Prostate gland (tissue), 2 donors: ENCODE measurements around the gene RAB13. TPM values are rescaled to one million over a fixed set of nuclear protein-coding genes. Genes with fewer than 3 reads are reported as not detected.

Experiments
- DNase-seq: peaks from one replicate; pipeline ENCODE4 v3.0.0-alpha.2; 2019; ENCODE audit warnings: low spot score
- H3K27ac ChIP-seq, 2 donors: fragments of 200-600 bp; sonication (generic); 2 replicates each; pipeline ENCODE4 v1.5.1; 2017 to 2019
- H3K27me3 ChIP-seq: fragments of 200-600 bp; sonication (generic); replicated peaks from 2 replicates; pipeline ENCODE4 v1.5.1; 2019; ENCODE audit not compliant: insufficient read depth
- H3K36me3 ChIP-seq, 2 donors: fragments of 200-600 bp; sonication (generic); 1 replicate in 1 of 2; 2 replicates in 1 of 2; pipeline versions ENCODE4 v1.5.1 to v1.8.1; 2017 to 2019
- H3K4me1 ChIP-seq: fragments of 200-600 bp; sonication (generic); replicated peaks from 2 replicates; pipeline ENCODE4 v1.5.1; 2019
- H3K4me3 ChIP-seq, 2 donors: fragments of 200-600 bp; sonication (generic); 2 replicates each; pipeline ENCODE4 v1.5.1; 2017 to 2019
- H3K9me3 ChIP-seq: fragments of 200-600 bp; sonication (generic); 2 replicates; pipeline ENCODE4 v1.5.1; 2017
- POLR2A ChIP-seq: fragments of 450-650 bp; IDR thresholded peaks from one replicate; pipeline ENCODE4 v1.6.1; 2016; ENCODE audit warnings: antibody characterized with exemption, mild to moderate bottlenecking
- POLR2AphosphoS5 ChIP-seq: sonication (generic); formaldehyde crosslinking; IDR thresholded peaks from one replicate; pipeline ENCODE4 v1.6.1; 2017; ENCODE audit warnings: antibody characterized with exemption
- WGBS: methylation state at CpG from one replicate; pipeline ENCODE4 v1.1.5; 2018; 5-methylcytosine and 5-hydroxymethylcytosine counted together
- intact Hi-C: fragments of 100-400 bp; cut with DNase I; formaldehyde crosslinking; loops from one replicate; pipeline ENCODE4 v1.14.2; 2022
- total RNA-seq, 2 donors: library from RNA; depleted of rRNA; stranded (reverse); fragments of >200 nt; gene quantifications; one replicate each; pipeline ENCODE4 v1.1.0, GENCODE V29; 2016
- TF ChIP-seq, protein P1 (sequence below), 4 experiments: fragments of 200-600 bp in 2 of 4; fragments of 450-650 bp in 2 of 4; sonication (generic) in 2 of 4; IDR thresholded peaks; 1 replicate in 3 of 4; 2 replicates in 1 of 4; pipeline ENCODE4 v1.5.1; 2016 to 2019; ENCODE audit warnings: antibody characterized with exemption in 4 of 4, mild to moderate bottlenecking in 2 of 4, moderate library complexity in 2 of 4

Gene RAB13
- total RNA-seq, 2 donors from 2014 or later = 49.1 to 49.3 TPM

- no peaks in the 10 kb centered on the region for H3K9me3 ChIP-seq
- H3K27me3 ChIP-seq = no peaks in the 10 kb centered on the region
- TF ChIP-seq POLR2AphosphoS5 (no peak), POLR2A (no peak)
- H3K36me3 ChIP-seq = peaks cover 0 to 2% of the 10 kb centered on the region in 2 donors
- no peak overlapping the region for H3K4me3 ChIP-seq
- peaks cover 3% of the 10 kb centered on the region for H3K4me1 ChIP-seq
- 74% methylated on average over 3 of the region's 3 CpGs for WGBS
- no peak for DNase-seq
- H3K27ac ChIP-seq = no peak overlapping the region
- intact Hi-C loops = loop anchor here (10.0 kb wide), 1 partner anchor 190 kb away; no protein-coding TSS in a partner anchor
These were observed 9.1 kb upstream of the RAB13 start for GRCh38 chr1:153995202-153995601.

- intact Hi-C loops = loop anchor here (10.0 kb wide), 1 partner anchor 193 kb away; no protein-coding TSS in a partner anchor
- Histone ChIP-seq H3K27ac (peak overlapping the region; percentile 88 to 93), H3K27me3 (no peaks in the 10 kb centered on the region), H3K9me3 (no peaks in the 10 kb centered on the region), H3K4me3 (peak overlapping the region; percentile 72 to 77), H3K36me3 (peaks cover 0 to 2% of the 10 kb centered on the region in 2 donors), H3K4me1 (peaks cover 3% of the 10 kb centered on the region)
- no peak for TF ChIP-seq POLR2A
- no peak for TF ChIP-seq POLR2AphosphoS5
- TF ChIP-seq, protein P1, sequence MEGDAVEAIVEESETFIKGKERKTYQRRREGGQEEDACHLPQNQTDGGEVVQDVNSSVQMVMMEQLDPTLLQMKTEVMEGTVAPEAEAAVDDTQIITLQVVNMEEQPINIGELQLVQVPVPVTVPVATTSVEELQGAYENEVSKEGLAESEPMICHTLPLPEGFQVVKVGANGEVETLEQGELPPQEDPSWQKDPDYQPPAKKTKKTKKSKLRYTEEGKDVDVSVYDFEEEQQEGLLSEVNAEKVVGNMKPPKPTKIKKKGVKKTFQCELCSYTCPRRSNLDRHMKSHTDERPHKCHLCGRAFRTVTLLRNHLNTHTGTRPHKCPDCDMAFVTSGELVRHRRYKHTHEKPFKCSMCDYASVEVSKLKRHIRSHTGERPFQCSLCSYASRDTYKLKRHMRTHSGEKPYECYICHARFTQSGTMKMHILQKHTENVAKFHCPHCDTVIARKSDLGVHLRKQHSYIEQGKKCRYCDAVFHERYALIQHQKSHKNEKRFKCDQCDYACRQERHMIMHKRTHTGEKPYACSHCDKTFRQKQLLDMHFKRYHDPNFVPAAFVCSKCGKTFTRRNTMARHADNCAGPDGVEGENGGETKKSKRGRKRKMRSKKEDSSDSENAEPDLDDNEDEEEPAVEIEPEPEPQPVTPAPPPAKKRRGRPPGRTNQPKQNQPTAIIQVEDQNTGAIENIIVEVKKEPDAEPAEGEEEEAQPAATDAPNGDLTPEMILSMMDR (IDR thresholded peaks at IDR 0.05) = no peak
- WGBS = 97% methylated on average over 2 of the region's 2 CpGs
- no peak for DNase-seq
These were observed 5.7 kb upstream of the RAB13 start for GRCh38 chr1:153991806-153992205.

- TF ChIP-seq, protein P1 (IDR thresholded peaks at IDR 0.05) = no peak
- TF ChIP-seq POLR2AphosphoS5 = no peak
- intact Hi-C loops = loop anchor here (10.0 kb wide), 1 partner anchor 194 kb away; no protein-coding TSS in a partner anchor
- 6% methylated on average over 9 of the region's 9 CpGs for WGBS
These were observed 5.1 kb upstream of the RAB13 start for GRCh38 chr1:153991151-153991630.

DNA sequence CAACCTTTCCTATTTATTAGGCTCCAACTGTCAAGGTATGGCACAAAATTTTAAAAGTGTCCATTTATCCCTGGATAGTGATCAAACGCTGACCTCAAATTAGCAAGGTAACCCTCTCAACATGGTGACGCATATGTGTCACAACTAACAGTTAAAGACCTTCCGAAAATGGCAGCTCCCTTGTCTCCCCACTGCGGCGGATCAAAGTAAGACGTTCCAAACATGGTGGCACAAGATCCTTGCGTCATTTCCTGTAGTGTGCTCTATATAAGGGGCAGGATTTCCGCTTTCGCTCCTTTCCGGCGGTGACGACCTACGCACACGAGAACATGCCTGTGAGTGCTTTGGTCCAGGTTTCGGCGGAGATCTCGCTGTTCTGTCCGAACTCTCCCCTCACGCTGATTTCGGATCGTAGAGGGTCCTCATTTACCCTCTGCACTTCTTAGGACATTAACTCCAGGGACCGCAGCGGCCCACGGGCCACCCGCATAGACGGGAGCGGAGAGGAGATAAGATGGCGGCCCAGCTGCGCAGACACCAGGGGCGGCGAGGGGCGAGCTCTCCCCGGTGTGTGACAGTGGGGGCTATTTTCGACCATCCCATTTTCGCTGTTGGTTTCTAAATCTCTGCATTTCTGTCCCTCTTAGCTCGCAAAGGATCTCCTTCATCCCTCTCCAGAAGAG lies 4.5 kb upstream of the RAB13 start, which contains the start of gene RPS27:
Gene RPS27 (plus strand): TSS at position 295 of the 683 bp plus-strand sequence. CDS start 35 bp downstream, at position 330.
- H3K9me3 ChIP-seq = no peaks in the 10 kb centered on the region
- intact Hi-C loops = loop anchor here (10.0 kb wide), 1 partner anchor 194 kb away; no protein-coding TSS in a partner anchor
- H3K4me1 ChIP-seq = peaks cover 3% of the 10 kb centered on the region
- peak within 1 kb of the TSS; percentile 88 to 93 for H3K27ac ChIP-seq
- peaks cover 0 to 2% of the 10 kb centered on the region in 2 donors for H3K36me3 ChIP-seq
- peak; percentile 91 for TF ChIP-seq POLR2A
- peak; percentile 100 for TF ChIP-seq POLR2AphosphoS5
- TF ChIP-seq, protein P1 (IDR thresholded peaks at IDR 0.05) = peak in 2 of 4 experiments; percentile 23 to 31
- H3K4me3 ChIP-seq = peak within 1 kb of the TSS; percentile 72 to 77
- DNase-seq = peak; percentile 95
- no peaks in the 10 kb centered on the region for H3K27me3 ChIP-seq
- WGBS = 0% methylated on average over 36 of the region's 36 CpGs

More at GRCh38 chr1:153991151-153991630, 5.1 kb upstream of the RAB13 start:
- H3K9me3 ChIP-seq = no peaks in the 10 kb centered on the region
- H3K27me3 ChIP-seq = no peaks in the 10 kb centered on the region
- H3K27ac ChIP-seq = peak overlapping the region; percentile 88 to 93
- peak overlapping the region; percentile 72 to 77 for H3K4me3 ChIP-seq
- H3K4me1 ChIP-seq = peaks cover 3% of the 10 kb centered on the region
- H3K36me3 ChIP-seq = peaks cover 0 to 2% of the 10 kb centered on the region in 2 donors
- no peak for DNase-seq

DNA sequence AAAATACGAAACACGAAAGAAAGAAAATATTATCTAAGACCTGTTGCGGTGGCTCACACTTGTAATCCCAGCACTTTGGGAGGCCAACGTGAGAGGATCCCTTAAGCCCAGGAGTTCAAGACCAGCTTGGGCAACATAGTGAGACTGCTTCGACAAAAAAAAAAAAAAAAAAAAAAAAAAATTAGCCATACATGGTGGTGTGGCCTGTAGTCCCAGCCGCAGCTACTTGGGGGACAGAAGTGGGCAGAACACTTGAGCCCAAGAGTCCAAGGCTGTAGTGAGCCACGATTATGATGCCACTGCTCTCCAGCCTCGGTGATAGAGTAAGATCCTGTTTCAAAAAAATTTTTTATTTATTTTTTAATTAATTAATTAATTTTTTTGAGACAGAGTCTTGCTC lies 1.5 kb upstream of the RAB13 start:
- Histone ChIP-seq H3K9me3 (no peaks in the 10 kb centered on the region), H3K36me3 (no peaks in the 10 kb centered on the region), H3K27ac (no peak overlapping the region), H3K27me3 (no peaks in the 10 kb centered on the region), H3K4me1 (no peaks in the 10 kb centered on the region), H3K4me3 (no peak overlapping the region)
- intact Hi-C loops = loop anchor here (2.0 to 5.0 kb wide), 4 partner anchors 40 to 310 kb away; partner anchors contain the start of genes DENND4B and NPR1
- no peak for DNase-seq
- 83% methylated on average over 8 of the region's 8 CpGs for WGBS
- no peak for TF ChIP-seq POLR2AphosphoS5
